Lower leg skin (tissue), 4 donors: ENCODE measurements around the gene OR10AD1. TPM values are rescaled to one million over a fixed set of nuclear protein-coding genes. Genes with fewer than 3 reads are reported as not detected.

ENCODE experiments used
- DNase-seq, 2 donors: peaks; one replicate each; pipeline ENCODE4 v3.0.0-alpha.2; 2019; ENCODE audit warnings: low spot score in 2 of 2
- H3K4me3 ChIP-seq: fragments of 200-600 bp; sonication (generic); 2 replicates; pipeline ENCODE4 v1.5.1; 2017; ENCODE audit warnings: mild to moderate bottlenecking, low read depth; ENCODE audit not compliant: poor library complexity, severe bottlenecking
- POLR2A ChIP-seq, 2 donors: fragments of 450-650 bp; IDR thresholded peaks; one replicate each; pipeline ENCODE4 v1.6.1; 2016 to 2017; ENCODE audit warnings: antibody characterized with exemption in 2 of 2, mild to moderate bottlenecking in 1 of 2, moderate library complexity in 1 of 2
- WGBS, 2 donors: methylation state at CpG; one replicate each; pipeline ENCODE4 v1.1.5; 2018; 5-methylcytosine and 5-hydroxymethylcytosine counted together
- intact Hi-C: fragments of 100-400 bp; cut with DNase I; formaldehyde crosslinking; loops from one replicate; pipeline ENCODE4 v1.15.0; 2023; ENCODE audit warnings: low total_unique reads
- total RNA-seq, 4 donors: library from RNA; depleted of rRNA; stranded (reverse); fragments of >200 nt; gene quantifications; one replicate each; pipeline ENCODE4 v1.1.0, GENCODE V29; 2016
- TF ChIP-seq, protein P1 (sequence below), 3 donors: fragments of 450-650 bp; IDR thresholded peaks; one replicate each; pipeline ENCODE4 v1.5.1; 2016; ENCODE audit warnings: antibody characterized with exemption in 3 of 3, mild to moderate bottlenecking in 3 of 3, moderate library complexity in 2 of 3

OR10AD1 gene
- total RNA-seq, 4 donors from 2014 or later: not detected

DNA sequence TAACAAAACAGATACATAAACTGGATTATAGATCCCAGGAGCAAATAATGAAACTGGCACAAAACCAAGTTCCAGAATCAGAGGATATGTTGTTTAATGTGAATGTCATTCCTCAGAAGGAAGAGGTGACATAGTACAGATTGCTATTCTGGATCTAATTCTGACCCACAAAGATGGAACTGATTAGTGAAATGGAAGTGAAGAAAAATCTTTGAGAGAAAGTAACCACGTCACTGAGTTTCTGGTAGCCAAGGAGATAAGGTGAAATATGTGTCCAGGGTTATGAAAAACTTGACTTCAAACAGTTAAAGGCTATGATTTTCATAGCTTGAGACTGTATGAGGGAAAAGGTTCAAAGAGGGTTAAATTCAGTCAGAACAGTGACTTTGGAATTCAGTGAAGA lies 8.3 kb downstream of the OR10AD1 start:
- H3K4me3 ChIP-seq: no peak overlapping the region
- TF ChIP-seq POLR2A (IDR thresholded peaks at IDR 0.05): no peak
- TF ChIP-seq, protein P1, sequence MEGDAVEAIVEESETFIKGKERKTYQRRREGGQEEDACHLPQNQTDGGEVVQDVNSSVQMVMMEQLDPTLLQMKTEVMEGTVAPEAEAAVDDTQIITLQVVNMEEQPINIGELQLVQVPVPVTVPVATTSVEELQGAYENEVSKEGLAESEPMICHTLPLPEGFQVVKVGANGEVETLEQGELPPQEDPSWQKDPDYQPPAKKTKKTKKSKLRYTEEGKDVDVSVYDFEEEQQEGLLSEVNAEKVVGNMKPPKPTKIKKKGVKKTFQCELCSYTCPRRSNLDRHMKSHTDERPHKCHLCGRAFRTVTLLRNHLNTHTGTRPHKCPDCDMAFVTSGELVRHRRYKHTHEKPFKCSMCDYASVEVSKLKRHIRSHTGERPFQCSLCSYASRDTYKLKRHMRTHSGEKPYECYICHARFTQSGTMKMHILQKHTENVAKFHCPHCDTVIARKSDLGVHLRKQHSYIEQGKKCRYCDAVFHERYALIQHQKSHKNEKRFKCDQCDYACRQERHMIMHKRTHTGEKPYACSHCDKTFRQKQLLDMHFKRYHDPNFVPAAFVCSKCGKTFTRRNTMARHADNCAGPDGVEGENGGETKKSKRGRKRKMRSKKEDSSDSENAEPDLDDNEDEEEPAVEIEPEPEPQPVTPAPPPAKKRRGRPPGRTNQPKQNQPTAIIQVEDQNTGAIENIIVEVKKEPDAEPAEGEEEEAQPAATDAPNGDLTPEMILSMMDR (IDR thresholded peaks at IDR 0.05): no peak
- DNase-seq: no peak
- intact Hi-C loops: no loop called here
- WGBS, 2 donors: 47 to 59% methylated on average over 1 of the region's 1 CpG

GRCh38 chr12:48193623-48194022 lies 9.5 kb downstream of the OR10AD1 start:
- 56 to 63% methylated on average over 2 of the region's 2 CpGs for WGBS, 2 donors
- no peak overlapping the region for H3K4me3 ChIP-seq

GRCh38 chr12:48192861-48193260 lies 10.2 kb downstream of the OR10AD1 start:
- intact Hi-C loops: no loop called here
- 91 to 93% methylated on average over 1 of the region's 1 CpG for WGBS, 2 donors
- DNase-seq: no peak
- no peak overlapping the region for H3K4me3 ChIP-seq
- TF ChIP-seq, protein P1 (IDR thresholded peaks at IDR 0.05): no peak
- TF ChIP-seq POLR2A (IDR thresholded peaks at IDR 0.05): no peak

More at GRCh38 chr12:48193623-48194022, 9.5 kb downstream of the OR10AD1 start:
- DNase-seq: no peak
- no peak for TF ChIP-seq POLR2A (IDR thresholded peaks at IDR 0.05)
- TF ChIP-seq, protein P1 (IDR thresholded peaks at IDR 0.05): no peak
- intact Hi-C loops: no loop called here

- no peak for DNase-seq
- H3K4me3 ChIP-seq: no peak overlapping the region
- intact Hi-C loops: no loop called here
- TF ChIP-seq POLR2A (IDR thresholded peaks at IDR 0.05): no peak
- TF ChIP-seq, protein P1 (IDR thresholded peaks at IDR 0.05): no peak
Observed at GRCh38 chr12:48191096-48191495, 12.0 kb downstream of the OR10AD1 start.

DNA sequence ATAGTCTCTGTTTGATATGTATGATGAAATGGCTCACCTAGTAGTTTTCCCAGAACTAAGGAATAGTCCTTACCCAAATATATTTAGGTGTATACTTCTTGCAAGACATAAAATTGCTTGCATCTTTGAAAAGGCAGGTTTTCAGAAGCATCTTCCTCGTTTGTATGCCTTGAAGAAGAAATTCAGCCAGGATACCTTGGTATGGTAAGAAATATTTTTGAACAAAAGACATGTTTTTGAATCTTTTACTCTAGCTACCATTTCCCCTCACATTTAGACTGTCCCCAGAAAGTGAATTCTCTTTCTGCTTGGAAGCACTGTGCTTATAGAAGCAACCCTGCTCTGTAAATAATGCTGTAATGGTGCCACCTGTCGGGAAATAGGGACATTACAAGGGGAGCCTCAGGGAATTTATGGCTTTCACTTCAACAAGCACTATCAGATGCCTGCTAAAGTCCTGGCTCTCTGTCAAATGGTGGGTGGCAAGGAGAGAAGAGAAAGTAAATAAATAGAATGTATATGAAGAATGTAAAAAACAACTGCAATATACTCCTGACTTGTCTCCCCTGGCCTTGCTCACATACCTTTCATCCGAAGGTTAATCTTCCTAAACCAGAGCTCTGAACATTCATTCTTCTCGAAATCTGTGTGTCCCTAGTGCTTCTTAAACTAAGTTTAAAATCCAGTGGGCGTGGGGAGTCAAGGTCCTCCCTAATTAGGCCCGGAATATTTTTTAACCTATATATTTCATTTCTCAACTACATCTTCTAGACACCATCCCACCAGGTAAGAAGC lies 13.6 kb downstream of the OR10AD1 start:
- peak in 1 of 2 donors; percentile 72 for DNase-seq
- intact Hi-C loops: no loop called here
- no peak overlapping the region for H3K4me3 ChIP-seq
- 29 to 34% methylated on average over 6 of the region's 6 CpGs for WGBS, 2 donors
- no peak for TF ChIP-seq POLR2A (IDR thresholded peaks at IDR 0.05)
- TF ChIP-seq, protein P1 (IDR thresholded peaks at IDR 0.05): peak in 1 of 3 donors; percentile 52
